8988T (cell line): Measurements from ENCODE around the gene MED13L.
A peak's percentile ranks its signal among the peaks of the same experiment; 100 is the strongest.

ENCODE experiments used
- DNase-seq: peaks from one replicate; pipeline ENCODE4 v3.0.0; 2011

The MED13L gene

GRCh38 chr12:116276652-116277466, 634 bp downstream of the MED13L start:
- DNase-seq = peak; percentile 31

GRCh38 chr12:116274551-116275375, 2.7 kb downstream of the MED13L start:
- no peak for DNase-seq

- no peak for DNase-seq
Measured at GRCh38 chr12:116273813-116274550, 3.5 kb downstream of the MED13L start.

DNA sequence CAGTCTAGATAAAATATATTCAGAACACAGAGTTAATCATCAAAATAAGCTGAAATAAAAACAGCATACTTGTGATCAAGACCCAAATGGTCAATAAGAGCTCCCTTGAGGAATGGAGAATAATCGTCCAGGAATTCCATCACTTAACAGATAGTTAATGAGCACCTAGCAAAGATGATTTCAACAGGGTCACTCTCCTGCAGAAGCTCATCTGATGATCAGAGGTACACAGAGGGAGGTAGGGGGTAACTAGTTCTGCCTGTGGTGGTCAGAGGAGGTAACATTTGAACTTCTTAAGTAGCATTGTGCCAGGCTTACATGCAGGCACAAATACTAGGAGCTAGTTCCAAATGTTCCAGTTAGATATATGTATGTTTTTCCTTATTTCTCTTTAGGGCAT, 9.5 kb downstream of the MED13L start:
- no peak for DNase-seq

DNA sequence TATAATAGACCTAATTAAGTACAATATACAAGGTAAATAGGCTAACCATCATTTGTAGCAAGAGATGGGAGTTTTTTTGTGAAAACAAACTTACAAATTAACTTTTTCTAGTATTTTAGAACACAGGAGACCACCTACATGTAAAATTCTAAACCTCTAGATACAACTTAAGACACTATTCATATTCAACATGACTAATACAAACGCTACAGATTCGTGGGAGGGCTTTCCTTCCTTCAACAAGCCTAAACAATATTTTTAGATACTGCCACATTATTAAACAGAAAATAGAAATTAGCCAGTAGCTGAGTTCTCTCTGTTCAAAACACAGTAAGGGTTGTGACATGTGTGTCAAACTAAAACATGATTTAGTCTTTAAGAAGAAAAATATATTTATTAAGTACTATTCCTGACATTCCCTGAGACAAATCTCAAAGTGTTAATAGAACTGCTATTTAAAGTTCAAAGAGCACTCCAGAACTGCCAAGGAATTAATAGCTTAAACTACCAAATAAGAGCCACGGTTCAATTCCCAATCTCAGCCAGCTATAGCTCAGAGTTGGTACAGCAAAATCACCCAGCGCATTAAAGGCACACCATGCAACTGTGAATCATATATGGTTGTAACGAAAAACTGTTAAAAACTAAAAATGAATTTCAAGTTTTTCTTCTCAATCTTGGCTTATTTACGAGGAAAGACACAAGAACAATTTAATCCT, 10.7 kb downstream of the MED13L start:
- no peak for DNase-seq

GRCh38 chr12:116266168-116266601, 11.3 kb downstream of the MED13L start:
- no peak for DNase-seq

DNA sequence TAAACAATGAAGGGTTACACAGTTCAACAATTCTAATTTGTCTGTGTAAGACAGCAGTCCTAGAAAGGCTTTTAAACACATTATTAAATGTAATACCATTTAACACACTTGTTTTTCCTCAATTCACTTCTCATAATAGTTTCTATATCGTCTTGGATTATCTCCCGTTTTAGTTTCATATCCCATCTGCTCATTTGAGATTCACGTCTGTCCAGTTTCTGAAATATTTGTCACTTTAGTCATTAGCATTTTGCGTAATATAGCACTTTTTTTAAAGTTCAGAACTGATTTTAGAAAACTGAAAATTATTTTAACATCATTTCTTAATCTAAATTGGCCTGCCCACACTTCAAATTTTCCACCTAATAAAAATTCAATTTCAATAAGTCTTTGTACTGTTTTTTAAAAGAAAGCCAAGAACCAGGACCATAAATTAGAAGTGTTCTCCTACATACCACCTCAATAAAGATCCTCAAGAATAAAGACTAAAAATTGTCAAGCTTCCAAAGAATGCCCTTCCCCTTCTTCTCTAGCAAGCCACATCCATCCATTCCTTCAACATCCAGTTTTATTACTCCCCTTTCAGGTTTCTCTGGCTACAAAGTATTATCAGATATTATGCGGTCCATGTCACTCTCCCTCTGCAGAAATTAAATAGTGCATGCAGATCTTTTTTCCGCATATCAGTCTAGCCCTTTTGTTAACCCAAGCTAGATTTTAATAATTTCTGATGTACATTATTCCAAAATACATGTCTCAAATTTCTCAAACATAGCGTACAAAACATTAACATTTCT, 11.9 kb downstream of the MED13L start:
- DNase-seq = no peak

DNA sequence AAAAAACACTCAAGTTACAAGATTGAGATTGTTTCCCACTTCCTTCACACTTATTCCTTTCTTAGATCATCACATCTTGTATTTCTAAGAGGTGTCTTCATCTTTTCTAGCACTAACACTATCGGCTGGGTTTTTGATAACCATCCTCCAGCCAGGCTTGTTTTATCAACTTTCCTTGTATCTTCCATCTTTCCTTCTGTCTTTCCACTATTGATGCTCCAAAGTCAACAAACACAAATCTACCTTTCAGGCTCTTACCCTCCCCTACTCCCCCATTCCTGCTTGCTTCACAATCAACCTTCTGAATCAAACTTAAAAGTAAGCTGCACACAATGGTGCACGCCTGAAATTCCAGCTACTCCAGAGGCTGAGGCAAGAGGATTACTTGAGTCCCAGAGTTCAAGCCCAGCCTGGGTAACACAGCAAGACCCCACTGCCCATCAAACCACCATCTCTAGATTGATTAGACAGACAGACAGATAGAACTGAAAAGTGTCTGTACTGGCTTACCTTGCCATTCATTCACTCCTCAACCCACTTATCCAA, 12.9 kb downstream of the MED13L start:
- DNase-seq = no peak

DNA sequence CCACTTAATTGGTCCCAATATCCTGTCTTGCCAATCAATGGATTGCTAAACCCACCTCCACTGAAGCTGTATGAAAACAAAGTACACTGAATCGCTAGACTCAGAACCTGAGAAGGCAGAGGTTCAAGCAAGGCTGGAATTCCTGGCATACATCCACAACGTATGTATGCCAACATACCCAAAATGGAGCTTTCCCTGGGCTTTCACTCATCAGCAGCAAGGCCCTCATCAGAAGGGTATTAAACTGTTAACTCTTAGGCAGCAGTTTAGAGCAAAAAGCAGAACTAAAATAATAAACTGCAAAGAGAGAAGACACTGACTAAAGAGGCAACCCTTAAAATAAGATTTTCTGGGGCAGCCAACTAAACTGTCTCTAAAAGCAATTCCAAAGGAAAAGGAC, 13.6 kb downstream of the MED13L start:
- no peak for DNase-seq

DNA sequence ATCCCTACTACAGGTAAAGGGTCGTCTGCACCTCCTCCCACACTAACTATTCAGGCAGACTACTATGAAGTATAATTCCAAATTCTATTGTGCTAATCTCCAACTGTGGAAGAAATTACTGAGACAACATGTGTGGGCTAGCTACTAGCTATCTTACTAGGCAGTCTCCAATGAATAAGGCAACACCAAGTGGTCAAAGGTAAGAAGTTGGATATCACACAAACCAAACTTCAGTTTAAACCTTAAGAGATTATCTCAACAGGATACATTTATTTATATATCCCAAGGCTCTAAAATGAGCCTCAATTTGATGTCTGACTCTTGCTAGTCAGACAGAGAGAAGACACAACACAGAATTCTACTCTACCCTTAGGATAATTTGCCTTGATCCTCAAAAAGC, 14.1 kb downstream of the MED13L start:
- no peak for DNase-seq

DNA sequence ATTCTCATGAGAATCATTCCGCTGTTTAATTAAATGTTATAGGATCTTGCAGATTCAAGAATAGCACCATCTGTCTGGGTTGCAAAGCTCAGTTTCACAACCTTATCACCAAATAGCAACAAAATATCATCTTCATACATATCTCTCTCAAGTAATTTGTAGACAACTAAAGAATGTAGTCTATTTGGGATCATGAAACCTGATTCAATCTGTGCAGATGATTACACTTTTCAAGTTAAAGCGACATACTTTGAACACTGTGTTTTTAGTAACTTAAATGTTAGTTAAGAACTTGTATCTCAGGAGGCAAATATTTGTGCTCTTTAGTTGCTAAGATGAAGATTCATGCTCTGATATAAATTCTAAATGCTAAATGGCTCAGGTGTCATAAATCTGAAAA, 14.8 kb downstream of the MED13L start:
- DNase-seq = no peak

GRCh38 chr12:116261525-116262100, 15.9 kb downstream of the MED13L start:
- no peak for DNase-seq

- no peak for DNase-seq
Measured at GRCh38 chr12:116259800-116260577, 17.5 kb downstream of the MED13L start.

DNA sequence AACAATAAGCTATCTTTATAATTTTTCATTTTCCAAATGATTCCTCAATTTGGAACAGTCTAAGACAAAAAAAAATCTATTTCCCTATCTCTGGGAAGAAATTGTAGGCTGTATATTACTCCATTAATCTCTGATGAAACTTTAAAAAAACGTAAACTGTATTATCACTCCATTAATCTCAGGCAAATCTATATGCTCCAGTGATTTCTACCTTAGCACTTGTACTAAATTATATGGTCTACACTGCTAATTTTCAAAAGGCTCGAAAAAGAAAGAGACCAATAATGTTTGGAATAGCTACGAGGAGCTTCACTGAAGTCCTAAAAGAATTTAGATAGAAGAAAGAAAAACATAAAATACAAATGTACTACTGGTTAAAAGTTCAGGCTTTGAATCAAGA, 19.7 kb downstream of the MED13L start:
- no peak for DNase-seq

DNA sequence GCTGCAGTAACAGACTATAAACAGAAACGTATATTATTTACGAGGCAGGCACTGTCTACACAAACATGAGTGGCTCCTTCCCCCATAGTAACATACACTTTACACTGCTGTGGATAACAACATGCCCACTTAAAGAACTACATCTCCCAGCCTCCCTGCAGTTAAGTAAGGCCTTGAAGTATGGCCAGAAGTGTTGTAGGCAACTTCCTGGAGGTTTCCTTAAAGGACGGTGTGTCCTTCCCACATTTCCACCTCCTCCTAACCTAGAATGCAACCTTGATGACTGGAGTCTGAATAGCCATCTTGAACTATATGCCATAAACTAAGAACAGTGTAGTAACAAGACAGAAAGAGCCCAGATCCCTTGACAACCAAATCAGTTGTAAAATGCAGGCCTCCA, 20.3 kb downstream of the MED13L start:
- DNase-seq = no peak

DNA sequence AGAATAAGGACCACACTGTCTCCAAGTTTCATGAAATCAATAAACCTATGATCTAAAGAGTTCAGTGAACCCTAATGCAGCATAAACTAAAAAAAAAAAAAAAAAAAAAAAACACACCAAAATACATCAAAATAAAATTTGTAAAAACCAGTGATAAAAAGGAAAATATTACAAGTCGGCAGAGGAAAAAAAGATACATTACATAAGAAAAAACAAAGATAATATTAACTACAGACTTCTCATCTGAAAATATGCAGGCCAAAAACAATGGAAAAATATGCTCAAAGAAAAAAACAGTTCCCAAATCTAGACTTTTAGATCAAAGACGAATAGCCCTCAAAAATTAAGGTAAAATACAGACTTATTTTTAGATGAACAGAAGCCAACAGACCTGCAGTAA, 27.6 kb downstream of the MED13L start:
- DNase-seq = no peak

DNA sequence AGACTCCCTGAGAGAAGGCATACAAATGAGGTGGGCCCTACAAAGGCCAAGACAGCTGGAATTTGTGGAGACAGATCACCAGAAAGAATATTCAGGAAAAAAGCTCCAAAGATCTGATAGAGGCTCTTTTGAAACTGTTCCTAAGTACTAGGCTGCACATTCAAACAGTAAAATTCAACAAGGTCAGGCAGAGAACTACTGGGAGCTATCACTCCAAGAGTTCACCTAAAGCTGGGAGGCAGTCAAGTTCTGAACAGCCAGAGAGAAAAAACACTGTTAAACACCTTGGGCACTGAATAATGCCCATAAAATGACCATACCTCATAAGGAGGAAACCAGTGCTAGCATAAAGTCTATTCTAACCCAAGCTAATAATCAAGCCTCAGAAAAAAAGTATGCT, 28.6 kb downstream of the MED13L start:
- no peak for DNase-seq

DNA sequence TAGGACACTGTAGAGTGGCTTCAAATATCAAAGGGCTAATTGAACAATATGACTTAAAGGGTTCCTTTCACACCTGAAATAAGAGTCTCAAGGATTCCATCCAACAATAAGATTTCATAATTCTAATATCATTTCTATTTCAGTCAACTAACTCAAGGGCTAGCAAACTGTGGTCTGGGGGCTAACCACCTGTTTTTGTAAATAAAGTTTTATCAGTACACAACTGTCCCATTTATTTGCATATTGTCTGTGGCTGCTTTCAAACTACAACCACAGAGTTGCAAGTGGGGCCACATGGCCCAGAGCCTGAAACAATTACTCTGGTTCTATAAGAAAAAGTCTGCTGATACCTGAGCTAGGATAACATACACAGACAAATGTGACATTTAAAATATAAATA, 29.1 kb downstream of the MED13L start:
- DNase-seq = no peak

- no peak for DNase-seq
Measured at GRCh38 chr12:116247377-116247776, 30.1 kb downstream of the MED13L start.

DNA sequence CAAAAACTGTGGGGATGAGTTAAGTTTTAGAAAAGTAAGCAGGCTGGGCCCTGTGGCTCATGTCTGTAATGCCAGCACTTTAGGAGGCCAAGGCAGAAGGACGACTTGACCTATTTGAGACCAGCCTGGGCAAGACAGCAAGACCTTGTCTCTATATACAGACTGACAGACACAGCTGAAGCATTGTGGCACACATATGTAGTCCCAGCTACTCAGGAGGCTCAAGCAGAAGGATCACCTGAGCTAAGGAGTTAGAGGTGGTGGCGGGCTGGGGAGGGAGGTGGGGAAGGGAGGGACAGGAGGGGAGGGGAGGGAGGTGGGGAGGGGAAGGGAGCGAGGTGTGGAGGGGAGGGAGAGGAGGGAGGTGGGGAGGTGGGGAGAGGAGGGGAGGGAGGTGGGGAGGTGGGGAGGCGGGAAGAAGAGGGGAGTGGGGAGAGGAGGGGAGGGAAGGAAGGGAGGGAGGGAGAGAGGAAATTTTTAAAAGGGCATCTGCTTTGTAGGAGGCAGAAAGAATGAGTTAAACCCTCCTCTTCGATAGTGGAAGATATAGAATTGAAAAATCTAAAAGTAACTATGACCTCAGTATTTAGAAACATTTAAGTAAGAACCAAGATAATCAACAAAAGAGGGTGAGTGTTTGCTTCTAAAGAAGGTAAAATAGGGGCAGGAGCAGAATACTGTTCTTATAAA, 30.9 kb downstream of the MED13L start:
- DNase-seq = no peak
